ENCODE results near the gene SLC34A1. TPM values are rescaled to one million over a fixed set of nuclear protein-coding genes. Genes with fewer than 3 reads are reported as not detected.

The SLC34A1 gene
- total RNA-seq, 6 donors from 2014 or later: not detected

GRCh38 chr5:177428574-177429217 is 44.5 kb downstream of the SLC34A1 start:
- Histone ChIP-seq H3K9me3 (no peaks in the 10 kb centered on the region), H3K4me1 (peaks cover 52 to 72% (median 58%) of the 10 kb centered on the region in 4 donors), H3K27me3 (no peaks in the 10 kb centered on the region), H3K36me3 (peaks cover 10 to 34% (median 32%) of the 10 kb centered on the region in 4 donors), H3K27ac (peak overlapping the region; percentile 90 to 94 (median 92)), H3K4me3 (peak overlapping the region in 1 of 4 donors; percentile 89)
- no peak for TF ChIP-seq EP300 (IDR thresholded peaks at IDR 0.05)
- no peak for TF ChIP-seq POLR2A (IDR thresholded peaks at IDR 0.05)
- no peak for TF ChIP-seq POLR2AphosphoS5 (IDR thresholded peaks at IDR 0.05)
- no peak for TF ChIP-seq CTCF (IDR thresholded peaks at IDR 0.05)
- ATAC-seq (ENCODE audit: low FRiP score in 2 of 2) (no peak), DNase-seq (no peak)
- 70 to 78% methylated on average over 10 of the region's 10 CpGs for whole genome bisulfite sequencing, 2 donors

GRCh38 chr5:177429248-177430040 is 45.2 kb downstream of the SLC34A1 start:
- Histone ChIP-seq H3K9me3 (no peaks in the 10 kb centered on the region), H3K36me3 (peaks cover 16 to 42% (median 39%) of the 10 kb centered on the region in 4 donors), H3K27ac (peak overlapping the region; percentile 90 to 94 (median 92)), H3K27me3 (no peaks in the 10 kb centered on the region), H3K4me3 (peak overlapping the region in 1 of 4 donors; percentile 89), H3K4me1 (peaks cover 52 to 72% (median 58%) of the 10 kb centered on the region in 4 donors)
- peak; percentile 17 to 35 for ATAC-seq (ENCODE audit: low FRiP score in 2 of 2)
- peak in 1 of 2 donors; percentile 88 for DNase-seq
- peak; percentile 60 to 68 for TF ChIP-seq POLR2AphosphoS5 (IDR thresholded peaks at IDR 0.05)
- no peak for TF ChIP-seq CTCF (IDR thresholded peaks at IDR 0.05)
- no peak for TF ChIP-seq EP300 (IDR thresholded peaks at IDR 0.05)
- TF ChIP-seq POLR2A (IDR thresholded peaks at IDR 0.05): peak in 1 of 4 donors; percentile 21
- WGBS, 2 donors: 65 to 66% methylated on average over 4 to 5 of the region's 6 CpGs

DNA sequence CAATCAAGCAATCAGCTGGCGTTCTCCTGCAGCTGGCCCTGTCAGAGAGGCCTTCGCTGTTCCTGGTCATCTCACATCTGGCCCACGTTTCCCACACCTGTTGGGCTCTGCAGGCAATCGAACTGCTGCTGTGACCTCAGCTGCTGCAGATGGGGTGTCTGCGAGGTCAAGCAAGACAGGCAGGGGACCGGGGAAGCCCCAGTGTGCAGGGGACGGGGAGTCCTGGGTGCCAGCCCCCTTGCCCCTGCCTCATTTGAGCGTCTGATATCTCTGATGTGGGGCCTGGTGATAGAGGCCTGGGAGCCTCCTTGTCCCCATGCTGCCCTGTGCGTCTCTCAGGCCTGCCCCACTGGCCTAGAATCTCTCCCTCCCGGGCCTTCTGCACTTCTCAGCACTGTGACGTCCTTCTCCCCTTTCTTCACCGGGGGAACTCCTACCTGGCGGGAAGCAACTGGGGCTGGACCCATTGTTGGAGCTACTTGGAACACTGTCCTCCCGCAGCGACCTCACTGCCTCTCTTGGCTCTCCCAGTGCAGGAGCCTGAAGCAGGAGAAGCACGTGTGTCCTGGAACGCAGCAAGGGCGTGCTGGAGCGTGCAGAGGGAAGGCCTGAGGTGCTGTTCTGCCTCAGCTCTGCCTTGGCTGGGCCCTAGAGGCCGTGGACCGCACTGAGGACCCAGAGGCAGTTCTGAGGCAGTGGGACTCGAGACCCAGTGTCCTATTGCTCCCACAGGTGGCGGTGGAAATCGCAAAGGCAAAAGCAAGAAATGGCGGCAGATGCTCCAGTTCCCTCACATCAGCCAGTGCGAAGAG is 46.1 kb downstream of the SLC34A1 start:
- Histone ChIP-seq H3K27ac (peak overlapping the region; percentile 76 to 94 (median 92)), H3K9me3 (no peaks in the 10 kb centered on the region), H3K4me3 (no peak overlapping the region), H3K27me3 (no peaks in the 10 kb centered on the region), H3K36me3 (peaks cover 18 to 51% (median 48%) of the 10 kb centered on the region in 4 donors), H3K4me1 (peaks cover 48 to 66% (median 55%) of the 10 kb centered on the region in 4 donors)
- TF ChIP-seq POLR2A (IDR thresholded peaks at IDR 0.05): no peak
- no peak for TF ChIP-seq POLR2AphosphoS5 (IDR thresholded peaks at IDR 0.05)
- no peak for DNase-seq
- 88 to 89% methylated on average over 24 to 26 of the region's 26 CpGs for WGBS, 2 donors
- no peak for ATAC-seq (ENCODE audit: low FRiP score in 2 of 2)

GRCh38 chr5:177430972-177431316 is 46.7 kb downstream of the SLC34A1 start:
- Histone ChIP-seq H3K36me3 (peaks cover 24 to 57% (median 54%) of the 10 kb centered on the region in 4 donors), H3K4me3 (no peak overlapping the region), H3K27me3 (no peaks in the 10 kb centered on the region), H3K4me1 (peaks cover 45 to 63% (median 50%) of the 10 kb centered on the region in 4 donors), H3K9me3 (no peaks in the 10 kb centered on the region), H3K27ac (peak overlapping the region; percentile 39 to 93 (median 83))
- ATAC-seq (ENCODE audit: low FRiP score in 2 of 2): no peak
- TF ChIP-seq POLR2AphosphoS5 (IDR thresholded peaks at IDR 0.05): no peak
- no peak for TF ChIP-seq CTCF (IDR thresholded peaks at IDR 0.05)
- TF ChIP-seq POLR2A (IDR thresholded peaks at IDR 0.05): no peak
- no peak for TF ChIP-seq EP300 (IDR thresholded peaks at IDR 0.05)
- WGBS, 2 donors: 73 to 82% methylated on average over 7 of the region's 7 CpGs
- no peak for DNase-seq

Data from upper lobe of left lung (tissue), 6 donors.